SKM-1 (cell line): ENCODE data around the gene RAB3IL1.

Experiments
- DNase-seq: peaks from one replicate; lab custom pipeline; 2025; ENCODE audit not compliant: unreplicated experiment; lab: John Stamatoyannopoulos, UW

RAB3IL1 gene

GRCh38 chr11:61869429-61869707 lies 48.0 kb downstream of the RAB3IL1 start:
- no peak for DNase-seq

GRCh38 chr11:61868571-61869428 lies 48.6 kb downstream of the RAB3IL1 start:
- no peak for DNase-seq

- DNase-seq = no peak
These were observed 50.4 kb downstream of the RAB3IL1 start for GRCh38 chr11:61866958-61867343.

GRCh38 chr11:61866231-61866957 lies 51.0 kb downstream of the RAB3IL1 start:
- no peak for DNase-seq

GRCh38 chr11:61864814-61865775 lies 52.3 kb downstream of the RAB3IL1 start:
- no peak for DNase-seq

GRCh38 chr11:61863548-61864081 lies 53.8 kb downstream of the RAB3IL1 start:
- DNase-seq = no peak

- DNase-seq = no peak
These were observed 54.4 kb downstream of the RAB3IL1 start for GRCh38 chr11:61862714-61863547.

GRCh38 chr11:61861634-61862033 lies 55.7 kb downstream of the RAB3IL1 start:
- DNase-seq = no peak

GRCh38 chr11:61860054-61860903 lies 57.1 kb downstream of the RAB3IL1 start:
- no peak for DNase-seq

- no peak for DNase-seq
These were observed 61.3 kb downstream of the RAB3IL1 start for GRCh38 chr11:61855939-61856680.

- no peak for DNase-seq
These were observed 62.2 kb downstream of the RAB3IL1 start for GRCh38 chr11:61854966-61855714.

GRCh38 chr11:61854206-61854895 lies 63.0 kb downstream of the RAB3IL1 start:
- DNase-seq = no peak

GRCh38 chr11:61853698-61854169 lies 63.6 kb downstream of the RAB3IL1 start:
- DNase-seq = no peak

- DNase-seq = no peak
These were observed 65.5 kb downstream of the RAB3IL1 start for GRCh38 chr11:61851900-61852295.

- no peak for DNase-seq
These were observed 66.1 kb downstream of the RAB3IL1 start for GRCh38 chr11:61851113-61851899.

- DNase-seq = no peak
These were observed 66.7 kb downstream of the RAB3IL1 start for GRCh38 chr11:61850687-61851086.
